Thymus (tissue), 11 donors: ENCODE results near the gene INF2. TPM values are rescaled to one million over a fixed set of nuclear protein-coding genes. Genes with fewer than 3 reads are reported as not detected.
A peak's percentile ranks its signal among the peaks of the same experiment; 100 is the strongest.

Experiments
- DNase-seq, 9 donors: peaks; one replicate each; pipeline ENCODE4 v3.0.0-alpha.2; 2013; ENCODE audit warnings: low spot score in 9 of 9, low read depth in 6 of 9, missing footprints in 1 of 9
- H3K27ac ChIP-seq, 2 donors: one replicate each; pipeline ENCODE4 v1.5.1; 2013; ENCODE audit warnings: control low read depth in 1 of 2, low read depth in 1 of 2, low read length in 1 of 2, mild to moderate bottlenecking in 1 of 2, moderate library complexity in 1 of 2
- H3K27me3 ChIP-seq, 2 donors: one replicate each; pipeline ENCODE4 v1.5.1; 2013; ENCODE audit warnings: low read length in 1 of 2; ENCODE audit not compliant: control insufficient read depth in 2 of 2, insufficient read depth in 1 of 2
- H3K36me3 ChIP-seq, 2 donors: one replicate each; pipeline ENCODE4 v1.5.1; 2013; ENCODE audit warnings: low read length in 1 of 2, mild to moderate bottlenecking in 1 of 2, moderate library complexity in 1 of 2; ENCODE audit not compliant: control insufficient read depth in 2 of 2, insufficient read depth in 2 of 2
- H3K4me1 ChIP-seq, 2 donors: one replicate each; pipeline ENCODE4 v1.5.1; 2013; ENCODE audit warnings: low read length in 2 of 2; ENCODE audit not compliant: control insufficient read depth in 2 of 2, insufficient read depth in 2 of 2
- H3K4me3 ChIP-seq, 2 donors: one replicate each; pipeline ENCODE4 v1.5.1; 2013; ENCODE audit warnings: low read length in 2 of 2, control low read depth in 1 of 2, mild to moderate bottlenecking in 1 of 2
- H3K9me3 ChIP-seq, 2 donors: one replicate each; pipeline ENCODE4 v1.5.1; 2013; ENCODE audit warnings: low read length in 1 of 2, mild to moderate bottlenecking in 1 of 2; ENCODE audit not compliant: control insufficient read depth in 2 of 2, insufficient read depth in 1 of 2
- WGBS: extraction: QIAGEN DNeasy Blood & Tissue Kit; methylation state at CpG from one replicate; pipeline ENCODE4 v1.1.7; 2013; 5-methylcytosine and 5-hydroxymethylcytosine counted together
- polyA plus RNA-seq: library from polyadenylated mRNA; stranded (reverse); fragments of 200-250 nt; gene quantifications from one replicate; pipeline ENCODE4 v1.2.3, GENCODE V29; 2013
- total RNA-seq: library from RNA; stranded (reverse); fragments of 120-200 nt; gene quantifications from one replicate; pipeline ENCODE4 v1.2.4, GENCODE V29; 2013
- donor health status: healthy.

INF2 gene
- total and polyA plus RNA-seq, 2 donors = 8.7 to 57.9 TPM

DNA sequence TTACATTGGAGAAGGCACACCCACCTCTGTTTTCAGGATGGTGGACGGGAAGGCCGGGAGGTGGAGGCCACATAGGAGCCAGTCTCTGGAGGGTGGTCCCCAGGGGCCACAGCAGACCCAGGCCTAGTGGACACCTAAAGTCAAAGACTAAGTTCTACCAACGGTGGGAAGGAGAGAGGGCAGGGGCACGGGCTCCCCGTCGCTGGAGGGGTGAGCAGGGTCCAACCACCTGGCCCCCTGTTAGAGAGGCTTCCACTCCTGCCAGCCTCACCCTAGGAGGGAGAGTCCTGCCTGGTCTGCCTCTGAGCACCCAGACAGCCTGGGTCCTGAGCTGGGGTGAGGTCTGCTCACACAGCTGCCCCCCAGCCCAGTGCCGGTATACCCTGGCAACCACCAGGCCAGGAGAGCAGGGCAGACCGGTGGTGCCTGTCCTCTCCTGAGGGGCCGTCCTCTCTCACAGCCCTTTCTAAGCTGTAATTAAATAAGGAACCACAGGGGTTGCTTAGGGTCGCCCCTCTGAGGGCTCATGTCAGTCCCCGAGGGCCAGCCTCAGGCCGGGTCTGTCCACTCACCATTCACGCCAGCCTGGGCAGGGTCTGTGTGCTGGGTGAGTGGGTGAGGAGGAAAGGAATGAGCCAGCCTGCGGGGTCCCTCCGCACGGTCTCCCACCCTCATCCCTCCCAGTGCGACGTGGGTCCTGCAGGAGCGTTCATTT, 2.3 kb downstream of the INF2 start:
- H3K4me1 ChIP-seq = peaks cover 43 to 76% of the 10 kb centered on the region in 2 donors
- no peak overlapping the region for H3K4me3 ChIP-seq
- no peak overlapping the region for H3K27ac ChIP-seq
- WGBS = 95% methylated on average over 19 of the region's 19 CpGs
- H3K9me3 ChIP-seq = no peaks in the 10 kb centered on the region
- H3K36me3 ChIP-seq = peaks cover 0 to 3% of the 10 kb centered on the region in 2 donors
- no peak for DNase-seq
- H3K27me3 ChIP-seq = peaks cover 0 to 8% of the 10 kb centered on the region in 2 donors

DNA sequence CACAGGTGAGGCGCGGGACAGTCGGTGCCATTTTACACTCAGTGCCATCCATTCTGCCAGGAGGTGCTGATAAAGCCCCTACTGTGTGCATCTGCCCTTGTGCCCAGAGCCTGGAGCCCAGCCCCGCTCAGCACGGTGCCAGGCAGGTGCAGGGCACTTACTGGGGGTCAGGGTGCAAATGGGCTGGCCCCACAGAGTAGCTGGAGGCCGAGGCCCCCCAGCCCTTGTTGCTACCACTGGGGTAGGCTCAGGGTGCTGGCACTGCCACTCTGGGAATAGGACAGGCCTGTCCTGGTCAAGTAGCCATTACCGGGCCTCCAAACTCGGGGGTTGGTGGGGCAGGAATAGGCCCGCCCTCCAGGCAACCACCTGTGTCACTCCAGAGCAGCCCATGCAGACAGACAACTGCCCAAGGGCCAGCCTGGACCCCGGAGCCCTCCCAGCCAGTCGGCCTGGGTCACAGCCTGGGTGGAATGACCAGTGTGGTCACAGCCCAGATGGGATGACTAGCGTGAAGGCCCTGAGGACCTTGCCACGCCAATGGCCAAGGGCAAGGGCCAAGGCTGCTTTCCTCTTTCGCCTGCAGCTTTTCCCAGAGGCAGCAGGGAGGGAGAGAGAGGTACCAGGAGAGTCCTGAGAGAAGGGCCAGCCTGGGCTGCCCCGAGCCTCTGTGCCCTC, 3.0 kb downstream of the INF2 start:
- peaks cover 0 to 5% of the 10 kb centered on the region in 2 donors for H3K36me3 ChIP-seq
- WGBS = 94% methylated on average over 15 of the region's 15 CpGs
- no peak overlapping the region for H3K27ac ChIP-seq
- peaks cover 39 to 69% of the 10 kb centered on the region in 2 donors for H3K4me1 ChIP-seq
- H3K27me3 ChIP-seq = peaks cover 0 to 8% of the 10 kb centered on the region in 2 donors
- no peaks in the 10 kb centered on the region for H3K9me3 ChIP-seq
- no peak for DNase-seq
- no peak overlapping the region for H3K4me3 ChIP-seq

DNA sequence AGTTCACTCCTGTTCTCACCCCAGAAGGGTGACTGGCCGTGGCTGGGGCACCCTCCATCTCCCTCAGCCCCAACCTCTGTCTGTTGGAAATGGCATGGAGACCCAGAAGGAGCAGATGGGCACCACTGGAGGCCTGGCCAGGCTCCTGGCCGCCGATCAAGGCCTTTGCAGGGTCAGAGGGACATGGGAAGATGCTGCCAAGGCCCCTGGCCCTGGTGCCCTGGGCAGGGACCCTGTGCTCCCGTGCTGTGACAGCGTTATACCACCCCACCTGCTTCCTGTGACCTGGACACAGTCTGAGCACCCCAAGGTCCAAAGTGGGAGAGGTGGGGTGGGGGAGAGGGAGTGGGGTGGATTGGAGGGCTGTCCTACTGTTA, 3.5 kb downstream of the INF2 start:
- Histone ChIP-seq H3K27ac (no peak overlapping the region), H3K27me3 (peaks cover 0 to 8% of the 10 kb centered on the region in 2 donors), H3K9me3 (no peaks in the 10 kb centered on the region), H3K36me3 (peaks cover 0 to 5% of the 10 kb centered on the region in 2 donors), H3K4me3 (no peak overlapping the region), H3K4me1 (peaks cover 34 to 63% of the 10 kb centered on the region in 2 donors)
- WGBS = 96% methylated on average over 5 of the region's 5 CpGs
- no peak for DNase-seq

DNA sequence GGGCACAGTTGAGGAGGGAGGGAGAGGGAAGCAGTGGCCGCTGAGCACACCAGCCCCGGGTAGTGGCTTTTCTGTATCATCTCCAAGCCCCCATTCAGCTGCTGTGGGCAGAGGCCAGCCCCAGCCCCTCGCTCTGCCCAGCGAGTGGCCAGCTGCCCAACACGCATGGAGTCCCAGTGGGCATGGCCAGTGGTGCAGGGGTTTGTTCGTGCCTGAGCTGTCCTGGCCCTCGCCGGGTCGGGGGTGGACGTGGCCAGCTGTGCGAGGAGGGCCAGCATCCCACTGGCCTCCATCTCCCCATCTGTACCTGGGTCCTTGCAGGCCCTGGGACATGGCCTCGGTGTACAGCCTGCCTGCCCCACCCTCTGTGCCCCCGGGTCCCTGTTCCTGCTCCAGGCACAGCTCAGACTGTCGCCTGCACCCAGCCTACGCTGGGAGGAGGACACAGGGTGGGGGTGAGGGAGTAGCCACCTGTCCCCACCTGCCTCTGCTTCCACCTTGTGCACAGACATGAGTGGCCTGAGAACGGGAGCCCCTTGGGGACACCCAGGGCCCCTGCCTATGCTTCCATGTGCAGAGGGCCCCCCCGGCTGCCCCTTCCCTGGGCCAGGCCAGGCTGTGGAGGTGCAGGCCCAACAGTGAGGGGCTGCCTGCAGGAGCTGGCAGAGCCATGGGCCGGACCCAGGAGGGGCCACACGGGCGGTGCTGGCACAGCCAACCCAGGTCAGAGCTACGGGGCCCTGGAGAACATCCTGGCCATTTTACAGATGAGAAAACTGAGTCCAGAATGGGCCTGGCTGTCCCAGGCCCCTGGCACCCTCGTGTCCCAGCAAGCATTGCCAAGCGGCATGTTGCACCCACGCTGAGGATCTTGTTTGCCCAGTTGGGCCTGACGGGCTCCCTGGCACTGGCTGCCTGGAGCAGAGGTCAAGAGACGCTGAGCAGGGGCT, 4.3 kb downstream of the INF2 start:
- DNase-seq = no peak
- Histone ChIP-seq H3K27me3 (peaks cover 0 to 5% of the 10 kb centered on the region in 2 donors), H3K4me1 (peaks cover 31 to 55% of the 10 kb centered on the region in 2 donors), H3K27ac (no peak overlapping the region), H3K9me3 (no peaks in the 10 kb centered on the region), H3K36me3 (peaks cover 0 to 5% of the 10 kb centered on the region in 2 donors), H3K4me3 (no peak overlapping the region)
- 96% methylated on average over 26 of the region's 26 CpGs for WGBS

DNA sequence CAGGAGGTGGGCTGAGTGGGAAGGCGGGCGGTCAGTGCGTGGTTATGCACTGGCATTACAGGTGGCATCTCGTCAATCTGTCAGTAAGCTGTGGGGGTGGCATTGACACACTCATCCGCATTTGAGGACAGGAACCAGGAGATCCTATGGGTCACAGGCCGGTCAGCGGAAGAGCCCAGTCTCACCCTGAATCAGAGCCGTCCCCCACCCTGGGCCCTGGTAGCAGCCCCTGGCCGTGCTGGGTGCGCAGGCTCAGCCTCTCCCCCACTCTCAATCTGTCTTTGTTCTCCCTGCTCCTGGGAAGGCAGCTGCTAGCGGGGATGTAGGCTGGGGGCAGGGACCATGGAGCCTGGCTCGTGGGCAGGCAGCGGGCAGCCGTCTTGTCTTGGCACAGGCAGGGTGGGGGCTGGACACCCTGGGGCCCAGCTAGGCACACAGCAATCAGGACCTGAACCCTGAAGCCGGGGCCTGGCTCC, 5.1 kb downstream of the INF2 start:
- Histone ChIP-seq H3K4me3 (no peak overlapping the region), H3K4me1 (peaks cover 31 to 50% of the 10 kb centered on the region in 2 donors), H3K27me3 (no peaks in the 10 kb centered on the region), H3K36me3 (peaks cover 0 to 5% of the 10 kb centered on the region in 2 donors), H3K9me3 (no peaks in the 10 kb centered on the region), H3K27ac (peak overlapping the region; percentile 68 to 79)
- 90% methylated on average over 15 of the region's 15 CpGs for WGBS
- DNase-seq = no peak

DNA sequence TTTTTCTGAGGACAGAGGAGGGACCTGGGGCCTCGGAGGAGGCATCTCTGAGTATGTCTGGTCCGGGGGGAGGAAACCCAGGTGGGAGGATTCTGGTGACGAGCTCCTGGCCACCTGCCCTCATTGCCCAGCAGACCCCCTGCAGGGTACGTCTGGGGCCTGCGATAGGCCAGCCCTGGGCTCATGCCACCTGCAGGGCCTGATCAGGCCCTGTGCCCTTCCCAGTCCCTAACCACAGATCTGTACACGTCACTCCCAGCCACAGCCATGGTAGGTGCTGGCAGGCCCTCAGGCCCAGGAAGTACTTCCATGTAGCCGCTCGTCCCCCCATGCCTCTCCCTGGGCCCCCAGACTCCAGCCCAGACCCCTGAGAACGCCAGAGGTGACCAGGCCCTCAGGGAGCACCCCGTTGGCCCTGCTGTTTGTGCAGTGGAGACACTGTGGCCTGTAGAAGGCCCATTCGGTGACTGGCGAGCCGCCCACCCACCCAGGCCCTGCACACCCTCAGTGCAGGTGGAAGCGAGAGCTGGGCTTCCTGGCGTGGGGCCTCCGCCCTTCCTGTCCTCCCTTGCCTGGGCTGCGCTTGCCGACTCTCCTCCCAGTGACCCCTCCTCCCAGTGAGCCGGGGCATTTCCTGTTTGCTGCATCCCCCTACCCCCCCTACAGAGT, 5.7 kb downstream of the INF2 start:
- Histone ChIP-seq H3K9me3 (no peaks in the 10 kb centered on the region), H3K4me3 (no peak overlapping the region), H3K4me1 (peaks cover 27 to 47% of the 10 kb centered on the region in 2 donors), H3K27me3 (no peaks in the 10 kb centered on the region), H3K27ac (peak overlapping the region; percentile 68 to 79), H3K36me3 (peaks cover 0 to 5% of the 10 kb centered on the region in 2 donors)
- peak in 3 of 9 donors; percentile 50 to 70 (median 56) for DNase-seq
- WGBS = 55% methylated on average over 19 of the region's 19 CpGs

DNA sequence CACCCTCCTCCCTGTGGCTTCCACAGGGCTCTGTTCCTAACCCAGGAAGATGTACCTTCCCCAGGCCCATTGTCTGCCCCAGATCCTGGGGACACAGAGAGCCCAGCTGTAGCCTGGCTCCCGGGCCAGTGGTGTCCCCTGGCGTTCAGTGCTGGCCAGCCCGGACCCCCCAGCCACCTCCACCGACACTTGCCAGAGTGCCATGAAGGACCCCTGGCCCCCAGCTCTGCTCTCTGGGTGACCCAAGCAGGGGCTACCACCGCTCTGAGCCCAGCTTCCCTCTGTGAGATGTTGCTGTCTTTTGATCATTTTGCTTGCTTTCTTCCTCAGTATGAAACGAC, 6.2 kb downstream of the INF2 start:
- peaks cover 0 to 5% of the 10 kb centered on the region in 2 donors for H3K36me3 ChIP-seq
- peak overlapping the region; percentile 53 to 79 for H3K27ac ChIP-seq
- peaks cover 22 to 42% of the 10 kb centered on the region in 2 donors for H3K4me1 ChIP-seq
- H3K4me3 ChIP-seq = no peak overlapping the region
- no peak for DNase-seq
- WGBS = 78% methylated on average over 6 of the region's 6 CpGs
- no peaks in the 10 kb centered on the region for H3K27me3 ChIP-seq
- H3K9me3 ChIP-seq = no peaks in the 10 kb centered on the region

DNA sequence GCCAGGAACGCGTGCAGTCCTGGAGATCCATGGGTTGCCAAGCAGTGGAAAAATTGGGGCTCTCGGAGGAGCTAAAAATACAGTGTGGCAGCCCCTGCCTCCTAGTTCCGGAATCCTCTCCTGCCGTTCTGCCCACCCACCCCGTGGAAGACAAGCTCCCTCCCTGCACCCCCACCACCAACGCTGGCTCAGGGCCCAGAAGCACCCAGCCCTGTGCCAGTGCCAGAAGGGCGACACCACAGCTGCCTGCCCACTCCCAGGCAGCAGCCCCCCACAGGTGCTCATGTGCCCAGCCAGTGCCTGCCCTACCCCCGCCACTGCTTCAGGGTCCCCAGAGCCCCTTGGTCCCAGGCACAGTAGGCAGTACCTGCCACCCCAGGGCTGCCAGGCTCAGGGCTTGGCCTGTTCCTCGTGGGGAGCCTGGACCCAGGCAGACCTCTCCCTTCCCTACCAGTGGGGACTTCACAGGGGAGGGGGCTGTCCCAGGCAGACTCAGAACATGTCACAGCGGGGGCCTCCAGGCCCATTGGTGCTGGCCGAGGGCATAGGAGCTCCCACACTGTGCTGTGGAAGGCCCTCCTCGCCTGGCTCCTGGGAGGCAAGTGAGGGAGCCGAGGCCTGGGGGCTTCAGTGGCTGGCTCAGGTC, 7.4 kb downstream of the INF2 start:
- Histone ChIP-seq H3K4me3 (no peak overlapping the region), H3K4me1 (peaks cover 14 to 32% of the 10 kb centered on the region in 2 donors), H3K9me3 (no peaks in the 10 kb centered on the region), H3K36me3 (peaks cover 0 to 9% of the 10 kb centered on the region in 2 donors), H3K27me3 (no peaks in the 10 kb centered on the region), H3K27ac (no peak overlapping the region)
- WGBS = 80% methylated on average over 14 of the region's 14 CpGs
- no peak for DNase-seq
